HepG2 (cell line): ENCODE data around the gene MCRS1. TPM values are rescaled to one million over a fixed set of nuclear protein-coding genes. Genes with fewer than 3 reads are reported as not detected.

Experiments used
- ATAC-seq: fragments of 200-7000 bp; cut with Tn5 transposase; 3 replicates; pipeline ENCODE4 v1.9.1; 2020; ENCODE audit warnings: mild to moderate bottlenecking, moderate library complexity
- BruUV-seq: library from RNA; stranded (reverse); fragments of 400-500 nt; replicated peaks from 2 replicates; lab custom pipeline; 2021; lab: Mats Ljungman, UMichigan
- CTCF ChIA-PET: fragments of 300-600 bp; formaldehyde crosslinking; extraction: SDS; loops from one replicate; lab custom pipeline; 2021; ENCODE audit warnings: low total read pairs, inconsistent platforms, low intra/inter-chr PET ratio; lab: Yijun Ruan, JAX
- POLR2A ChIA-PET: fragments of 350-600 bp; sonication (Branson Sonifier 250); formaldehyde crosslinking; loops from one replicate; lab custom pipeline; 2020; ENCODE audit warnings: antibody characterized with exemption, inconsistent platforms; lab: Yijun Ruan, JAX
- DNase-seq: peaks from one replicate; pipeline ENCODE4 v3.0.0-alpha.2; 2015; ENCODE audit warnings: low spot score
- FAIRE-seq: peaks from 3 replicates; lab custom pipeline; 2011; peaks lifted over from hg19 to GRCh38; lab: Jason Lieb, UNC
- H2AFZ ChIP-seq: one replicate; pipeline ENCODE4 v1.6.1; 2011; ENCODE audit warnings: low read length, inconsistent platforms
- H3K27ac ChIP-seq: fragments of 300-600 bp; 3 replicates; pipeline ENCODE4 v1.8.0; 2011; ENCODE audit warnings: mixed run types, mild to moderate bottlenecking, mixed read lengths, low read length, inconsistent platforms; ENCODE audit not compliant: insufficient read depth; ENCODE audit errors: extremely low read length
- H3K27me3 ChIP-seq, 2 experiments: fragments of 200-600 bp in 1 of 2; 2 replicates in 1 of 2; 3 replicates in 1 of 2; pipeline versions ENCODE4 v1.6.0 to v1.8.0; 2011; ENCODE audit warnings: low read length in 2 of 2, mild to moderate bottlenecking in 2 of 2, moderate library complexity in 2 of 2, inconsistent platforms in 1 of 2; ENCODE audit not compliant: insufficient read depth in 2 of 2, control insufficient read depth in 1 of 2
- H3K36me3 ChIP-seq, 2 experiments: fragments of 200-600 bp in 1 of 2; replicated peaks in 1 of 2; 2 replicates in 1 of 2; 3 replicates in 1 of 2; pipeline versions ENCODE4 v1.5.1 to v1.8.0; 2011; ENCODE audit warnings: low read length in 2 of 2, inconsistent platforms in 1 of 2; ENCODE audit not compliant: insufficient read depth in 2 of 2, control insufficient read depth in 1 of 2
- H3K4me1 ChIP-seq: 2 replicates; pipeline ENCODE4 v1.5.1; 2012; ENCODE audit warnings: low read length, inconsistent platforms; ENCODE audit not compliant: insufficient read depth
- H3K4me2 ChIP-seq: 2 replicates; pipeline ENCODE4 v1.6.0; 2011; ENCODE audit warnings: low read depth, low read length, inconsistent platforms
- H3K4me3 ChIP-seq, 3 experiments: fragments of 200-600 bp in 1 of 3; sonication (generic), shearing (Covaris generic) in 1 of 3; replicated peaks in 1 of 3; 2 replicates each; pipeline ENCODE4 v1.5.1; 2011 to 2016; ENCODE audit warnings: low read length in 3 of 3, inconsistent platforms in 2 of 3, low read depth in 2 of 3, mild to moderate bottlenecking in 2 of 3, control low read depth in 1 of 3, mixed read lengths in 1 of 3; ENCODE audit not compliant: insufficient read depth in 1 of 3
- H3K79me2 ChIP-seq: one replicate; pipeline ENCODE4 v1.6.1; 2011; ENCODE audit warnings: low read length, inconsistent platforms; ENCODE audit not compliant: insufficient read depth
- H3K9ac ChIP-seq: 2 replicates; pipeline ENCODE4 v1.6.0; 2011; ENCODE audit warnings: mild to moderate bottlenecking, low read depth, low read length, inconsistent platforms; ENCODE audit not compliant: insufficient read depth
- H3K9me3 ChIP-seq: 2 replicates; pipeline ENCODE4 v1.5.1; 2012; ENCODE audit warnings: mild to moderate bottlenecking, low read length
- H4K20me1 ChIP-seq: 2 replicates; pipeline ENCODE4 v1.6.0; 2011; ENCODE audit warnings: inconsistent platforms, mild to moderate bottlenecking, low read length, moderate library complexity; ENCODE audit not compliant: insufficient read depth
- CHCHD3 ChIP-seq: sonication (generic); formaldehyde crosslinking; IDR thresholded peaks from 2 replicates; pipeline ENCODE4 v1.8.0; 2022; ENCODE audit warnings: mild to moderate bottlenecking, missing genetic modification reagents, moderate library complexity
- HCFC1 ChIP-seq: fragments of 150-350 bp; IDR thresholded peaks from 2 replicates; pipeline ENCODE4 v1.6.1; 2014; ENCODE audit warnings: low read depth, low read length
- HNF4A ChIP-seq: sonication (generic); formaldehyde crosslinking; IDR thresholded peaks from 2 replicates; pipeline ENCODE4 v1.4.0; 2020; ENCODE audit warnings: missing genetic modification reagents
- HNF4G ChIP-seq, 2 experiments: sonication (generic) in 1 of 2; formaldehyde crosslinking in 1 of 2; IDR thresholded peaks; 2 replicates each; pipeline versions ENCODE4 v1.4.0 to v1.6.1; 2011 to 2020; ENCODE audit warnings: borderline replicate concordance in 2 of 2, low read depth in 2 of 2, mild to moderate bottlenecking in 2 of 2, low read length in 1 of 2, missing genetic modification reagents in 1 of 2, moderate library complexity in 1 of 2
- MAFG ChIP-seq: sonication (generic); formaldehyde crosslinking; IDR thresholded peaks from 2 replicates; pipeline ENCODE4 v1.5.1; 2020; ENCODE audit warnings: mild to moderate bottlenecking, missing genetic modification reagents
- NCOA2 ChIP-seq: sonication (generic); formaldehyde crosslinking; IDR thresholded peaks from 2 replicates; pipeline ENCODE4 v1.8.0; 2022; ENCODE audit warnings: inconsistent platforms
- NFIB ChIP-seq: sonication (generic); formaldehyde crosslinking; IDR thresholded peaks from 2 replicates; pipeline ENCODE4 v1.9.0; 2021; ENCODE audit warnings: missing genetic modification reagents, mild to moderate bottlenecking, borderline replicate concordance
- ZNF530 ChIP-seq: sonication (generic); formaldehyde crosslinking; IDR thresholded peaks from 2 replicates; pipeline ENCODE4 v1.5.0; 2020; ENCODE audit warnings: low read depth, mild to moderate bottlenecking, missing genetic modification reagents
- ZNF616 ChIP-seq: sonication (generic); formaldehyde crosslinking; IDR thresholded peaks from 2 replicates; pipeline ENCODE4 v1.5.0; 2020; ENCODE audit warnings: low read depth, mild to moderate bottlenecking, missing genetic modification reagents
- WGBS: methylation state at CpG from one replicate; pipeline ENCODE4 v1.1.6; 2017; ENCODE audit warnings: low lambda C conversion rate; 5-methylcytosine and 5-hydroxymethylcytosine counted together
- in situ Hi-C: cut with HindIII; loops from 2 replicates; pipeline ENCODE4 v1.10.0; 2017; ENCODE audit warnings: low pct_unique_long_range_greater_than_20kb; ENCODE audit not compliant: extremely low pct_ligation_motif_present
- intact Hi-C: fragments of 100-400 bp; cut with micrococcal nuclease; formaldehyde crosslinking; loops from one replicate; pipeline ENCODE4 v1.10.0; 2022; ENCODE audit not compliant: unreplicated experiment
- polyA plus RNA-seq, 8 experiments: library from polyadenylated mRNA; depleted of rRNA in 3 of 8; stranded (reverse) in 7 of 8; unstranded in 1 of 8; fragments of >200 nt; fragmentation: Illumina TruSeq in 4 of 8; extraction: Trizol in 4 of 8; gene quantifications; 2 replicates each; pipeline versions ENCODE4 v1.2.1 to v1.2.3, GENCODE V29; 2011 to 2016; ENCODE audit warnings: low read depth in 4 of 8, missing spikeins in 1 of 8, mixed read lengths in 1 of 8; ENCODE audit not compliant: insufficient read depth in 1 of 8
- total RNA-seq, 5 experiments: library from RNA; depleted of rRNA; stranded (reverse); fragments of >200 nt; fragmentation: Illumina TruSeq; extraction: Trizol; gene quantifications; 2 replicates each; pipeline ENCODE4 v1.2.3, GENCODE V29; 2016; ENCODE audit warnings: low read depth in 1 of 5
- TF ChIP-seq, protein P1 (sequence below): IDR thresholded peaks from 2 replicates; pipeline ENCODE4 v1.6.1; 2016

The MCRS1 gene
- total and polyA plus RNA-seq, 2 of the 13 experiments (the other 11 are each of a cell fraction or from before 2014, with no cell fraction given), result 51.0 to 66.3 TPM

DNA sequence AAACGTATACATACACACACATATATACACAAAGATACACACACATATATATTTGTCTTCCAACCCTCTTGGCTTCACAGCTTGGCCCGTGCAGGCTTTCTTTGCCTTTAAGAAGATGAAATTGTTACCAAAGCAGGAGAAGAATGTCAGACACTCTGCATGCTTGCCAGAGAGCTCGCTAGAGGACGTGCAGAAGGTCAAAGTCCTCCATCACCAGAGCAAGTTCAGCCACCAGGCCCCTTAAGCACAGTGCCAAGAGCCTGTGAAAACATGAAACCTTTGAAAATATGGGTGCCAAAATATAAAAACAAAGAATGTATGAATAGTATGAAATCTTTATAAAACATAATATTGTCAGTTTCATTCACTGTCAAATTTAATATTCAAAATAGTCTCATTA lies 14.9 kb upstream of the MCRS1 start:
- ChIA-PET POLR2A (interaction anchor here (1.0 kb wide), 1 partner anchor 12 kb away, joined by 3 read pairs; no protein-coding TSS in a partner anchor), CTCF (no interaction called here)
- intact Hi-C loops (no loop called here), in situ Hi-C loops (no loop called here)
- no peak overlapping the region for H2AFZ ChIP-seq
- peaks cover 25% of the 10 kb centered on the region for H3K4me1 ChIP-seq
- DNase-seq, result no peak
- peaks cover 6 to 13% of the 10 kb centered on the region in 2 experiments; a peak in 4 of 5 replicates for H3K36me3 ChIP-seq
- ATAC-seq, result no peak
- H3K27me3 ChIP-seq, result no peaks in the 10 kb centered on the region
- no peaks in the 10 kb centered on the region for H3K9me3 ChIP-seq
- WGBS, result 38% methylated on average over 4 of the region's 4 CpGs
- H3K4me3 ChIP-seq, result no peak overlapping the region
- H3K27ac ChIP-seq, result no peak overlapping the region
- H4K20me1 ChIP-seq, result no peaks in the 10 kb centered on the region
- BruUV-seq, result no TSS peak
- FAIRE-seq, result peak; percentile 56
- no peak overlapping the region for H3K4me2 ChIP-seq
- TF ChIP-seq HNF4G (IDR thresholded peaks at IDR 0.05; ENCODE audit: borderline replicate concordance, low read depth, low read length), result 0 out of 2 replicates have a peak, but pooled peaks have one; percentile 20
- no peak for TF ChIP-seq HNF4G (CRISPR knock-in tag; IDR thresholded peaks at IDR 0.05; ENCODE audit: borderline replicate concordance, low read depth)
- TF ChIP-seq CHCHD3, result no peak
- TF ChIP-seq HNF4A (CRISPR knock-in tag), result peak; percentile 68
- H3K79me2 ChIP-seq, result no peaks in the 10 kb centered on the region
- H3K9ac ChIP-seq, result no peak overlapping the region

DNA sequence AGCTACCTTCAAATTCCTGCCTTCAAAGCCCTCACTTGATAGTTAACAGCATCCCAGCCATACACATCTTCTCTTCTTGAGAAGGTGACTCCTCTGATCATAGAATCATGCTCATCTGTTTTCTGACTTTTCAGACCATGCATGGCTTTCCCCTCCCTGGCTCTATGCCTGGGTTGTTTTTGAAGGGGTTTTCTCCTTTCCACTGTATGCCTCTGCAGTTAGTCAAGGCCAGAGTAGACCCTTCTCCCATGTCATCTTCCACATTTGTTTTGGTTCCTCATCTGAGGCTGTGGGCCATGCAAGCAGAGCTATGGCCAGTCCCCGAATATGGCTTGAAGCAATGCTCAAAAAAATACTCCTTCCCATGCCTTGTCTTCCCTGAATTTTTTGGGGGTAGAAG lies 14.3 kb upstream of the MCRS1 start:
- WGBS, result 89% methylated on average over 1 of the region's 1 CpG
- no TSS peak for BruUV-seq
- H3K79me2 ChIP-seq, result no peaks in the 10 kb centered on the region

More for the DNA sequence above, 14.3 kb upstream of the MCRS1 start:
- intact Hi-C loops (no loop called here), in situ Hi-C loops (no loop called here)
- H4K20me1 ChIP-seq, result no peaks in the 10 kb centered on the region
- H3K36me3 ChIP-seq, result peaks cover 6 to 13% of the 10 kb centered on the region in 2 experiments; a peak in 4 of 5 replicates
- peaks cover 25% of the 10 kb centered on the region for H3K4me1 ChIP-seq
- no peak overlapping the region for H3K9ac ChIP-seq
- DNase-seq (no peak), ATAC-seq (no peak), FAIRE-seq (no peak)
- H2AFZ ChIP-seq, result no peak overlapping the region
- no peak overlapping the region for H3K4me2 ChIP-seq
- no peak for TF ChIP-seq HCFC1
- no peak for TF ChIP-seq MAFG (CRISPR knock-in tag)
- TF ChIP-seq NCOA2 (CRISPR knock-in tag), result no peak
- TF ChIP-seq NFIB (CRISPR knock-in tag), result no peak
- TF ChIP-seq, protein P1, sequence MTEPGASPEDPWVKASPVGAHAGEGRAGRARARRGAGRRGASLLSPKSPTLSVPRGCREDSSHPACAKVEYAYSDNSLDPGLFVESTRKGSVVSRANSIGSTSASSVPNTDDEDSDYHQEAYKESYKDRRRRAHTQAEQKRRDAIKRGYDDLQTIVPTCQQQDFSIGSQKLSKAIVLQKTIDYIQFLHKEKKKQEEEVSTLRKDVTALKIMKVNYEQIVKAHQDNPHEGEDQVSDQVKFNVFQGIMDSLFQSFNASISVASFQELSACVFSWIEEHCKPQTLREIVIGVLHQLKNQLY (CRISPR knock-in tag), result no peak
- TF ChIP-seq ZNF530 (CRISPR knock-in tag), result no peak
- no peak for TF ChIP-seq ZNF616
- H3K27ac ChIP-seq, result no peak overlapping the region
- no peak overlapping the region for H3K4me3 ChIP-seq
- no peaks in the 10 kb centered on the region for H3K27me3 ChIP-seq
- H3K9me3 ChIP-seq, result no peaks in the 10 kb centered on the region
- ChIA-PET POLR2A (interaction anchor here (1.0 kb wide), 1 partner anchor 11 kb away, joined by 3 read pairs; no protein-coding TSS in a partner anchor), CTCF (no interaction called here)
